Fibroblast of lung (primary cell): Measurements from ENCODE around the gene TMEM175. TPM values are rescaled to one million over a fixed set of nuclear protein-coding genes. Genes with fewer than 3 reads are reported as not detected.

Experiments used
- DNase-seq, 2 donors: peaks; one replicate each; pipeline versions ENCODE4 v3.0.0 to v3.0.0-alpha.2; 2010; ENCODE audit warnings: low read depth in 2 of 2
- H2AFZ ChIP-seq: 2 replicates; pipeline ENCODE4 v1.5.1; 2012; ENCODE audit warnings: low read length, control low read depth, inconsistent platforms
- H3K27ac ChIP-seq: 2 replicates; pipeline ENCODE4 v1.5.1; 2011; ENCODE audit warnings: low read length, control low read depth; ENCODE audit not compliant: insufficient read depth
- H3K27me3 ChIP-seq: 2 replicates; pipeline ENCODE4 v1.5.1; 2011; ENCODE audit warnings: mild to moderate bottlenecking, low read length; ENCODE audit not compliant: control insufficient read depth, insufficient read depth
- H3K36me3 ChIP-seq: 2 replicates; pipeline ENCODE4 v1.5.1; 2011; ENCODE audit warnings: low read length; ENCODE audit not compliant: control insufficient read depth, insufficient read depth
- H3K4me1 ChIP-seq: 2 replicates; pipeline ENCODE4 v1.5.1; 2011; ENCODE audit warnings: low read length; ENCODE audit not compliant: control insufficient read depth, insufficient read depth; ENCODE audit errors: extremely low read depth
- H3K4me2 ChIP-seq: 2 replicates; pipeline ENCODE4 v1.5.1; 2011; ENCODE audit warnings: low read length, control low read depth; ENCODE audit not compliant: insufficient read depth; ENCODE audit errors: extremely low read depth
- H3K4me3 ChIP-seq, 4 experiments: fragments of 200-600 bp in 1 of 4; sonication (generic) in 1 of 4; replicated peaks in 1 of 4; 2 replicates each; pipeline ENCODE4 v1.5.1; 2011 to 2016; ENCODE audit warnings: low read length in 4 of 4, low read depth in 3 of 4, mild to moderate bottlenecking in 3 of 4, control low read depth in 2 of 4, inconsistent platforms in 1 of 4, mixed read lengths in 1 of 4; ENCODE audit not compliant: insufficient read depth in 1 of 4; ENCODE audit errors: control extremely low read depth in 1 of 4
- H3K79me2 ChIP-seq: 2 replicates; pipeline ENCODE4 v1.5.1; 2012; ENCODE audit warnings: mild to moderate bottlenecking, low read length, inconsistent platforms; ENCODE audit not compliant: control insufficient read depth, insufficient read depth
- H3K9ac ChIP-seq: 2 replicates; pipeline ENCODE4 v1.5.1; 2011; ENCODE audit warnings: mild to moderate bottlenecking, low read length, control low read depth; ENCODE audit not compliant: insufficient read depth
- H3K9me3 ChIP-seq: 2 replicates; pipeline ENCODE4 v1.5.1; 2012; ENCODE audit warnings: low read depth, low read length; ENCODE audit not compliant: control insufficient read depth, insufficient read depth
- H4K20me1 ChIP-seq: 2 replicates; pipeline ENCODE4 v1.5.1; 2011; ENCODE audit warnings: low read length; ENCODE audit not compliant: control insufficient read depth, insufficient read depth; ENCODE audit errors: extremely low read depth
- EZH2 ChIP-seq: IDR thresholded peaks from 2 replicates; pipeline ENCODE4 v1.5.1; 2012; ENCODE audit warnings: low read length, control low read depth, mild to moderate bottlenecking; ENCODE audit errors: missing control alignments
- polyA plus RNA-seq, 2 donors: library from polyadenylated mRNA; depleted of rRNA in 1 of 2; stranded (reverse) in 1 of 2; unstranded in 1 of 2; fragments of >200 nt; gene quantifications; 2 replicates each; pipeline ENCODE4 v1.2.1, GENCODE V29; 2011 to 2012; ENCODE audit warnings: missing spikeins in 1 of 2
- total RNA-seq: library from RNA; depleted of rRNA; stranded (reverse); fragments of >200 nt; gene quantifications from 2 replicates; pipeline ENCODE4 v1.2.1, GENCODE V29; 2014
- TF ChIP-seq, protein P1 (sequence below), 2 donors: IDR thresholded peaks in 1 of 2; conservative IDR thresholded peaks in 1 of 2; 1 replicate in 1 of 2; 2 replicates in 1 of 2; pipeline ENCODE4 v1.5.1; 2011 to 2012; ENCODE audit warnings: low read length in 2 of 2, control low read depth in 1 of 2, inconsistent platforms in 1 of 2, low read depth in 1 of 2, mild to moderate bottlenecking in 1 of 2

TMEM175 gene
- total and polyA plus RNA-seq, 2 donors (not counting 1 experiment from before 2014, with no cell fraction given), result 16.3 to 23.9 TPM

DNA sequence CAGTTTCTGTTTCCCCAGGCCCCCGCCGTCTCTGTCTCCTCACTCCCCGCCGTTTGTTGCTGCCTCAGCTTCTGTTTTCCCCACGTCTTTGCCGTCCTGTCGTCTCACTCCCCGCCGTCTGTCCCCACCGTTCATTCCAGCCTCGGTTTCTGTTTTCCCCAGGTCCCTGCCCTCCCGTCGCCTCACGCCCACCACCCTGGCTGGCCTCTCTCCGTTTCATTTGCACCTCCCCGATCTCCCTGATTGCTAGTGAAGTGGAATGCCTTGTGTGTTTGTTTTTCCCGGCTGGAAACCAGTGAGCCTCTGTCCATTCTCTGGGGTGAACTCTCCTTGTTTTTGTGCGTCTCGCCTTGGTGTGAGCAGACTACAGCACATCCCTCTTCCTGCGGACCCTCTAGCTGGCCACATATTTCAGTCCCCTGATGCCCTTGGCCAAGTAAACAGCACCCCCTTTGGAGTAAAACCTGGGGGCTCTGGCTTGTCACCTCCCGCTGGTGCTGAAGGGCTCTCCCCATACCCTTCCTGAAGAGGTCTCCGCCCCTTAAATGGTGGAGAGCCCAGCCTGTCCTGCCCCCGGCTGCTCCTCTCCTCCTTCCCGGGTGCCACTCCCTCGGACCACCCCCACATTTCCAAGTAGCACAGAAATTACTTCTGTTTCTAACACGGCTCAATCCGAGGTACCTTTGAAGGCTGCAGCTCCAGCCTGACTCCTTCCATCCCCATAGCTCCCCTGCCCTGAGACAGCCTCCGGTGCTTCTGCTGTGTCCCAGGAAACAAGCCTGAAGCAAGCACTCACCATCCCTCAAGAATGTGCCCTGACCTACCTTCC lies 13.2 kb downstream of the TMEM175 start:
- DNase-seq, result no peak
- H2AFZ ChIP-seq, result no peak overlapping the region
- H3K27me3 ChIP-seq, result no peaks in the 10 kb centered on the region
- no peak overlapping the region for H3K4me2 ChIP-seq
- H3K4me1 ChIP-seq, result no peaks in the 10 kb centered on the region
- H3K4me3 ChIP-seq, result no peak overlapping the region
- H4K20me1 ChIP-seq, result no peaks in the 10 kb centered on the region
- no peak overlapping the region for H3K9ac ChIP-seq
- no peaks in the 10 kb centered on the region for H3K9me3 ChIP-seq
- no peaks in the 10 kb centered on the region for H3K36me3 ChIP-seq
- no peak for TF ChIP-seq EZH2
- TF ChIP-seq, protein P1, sequence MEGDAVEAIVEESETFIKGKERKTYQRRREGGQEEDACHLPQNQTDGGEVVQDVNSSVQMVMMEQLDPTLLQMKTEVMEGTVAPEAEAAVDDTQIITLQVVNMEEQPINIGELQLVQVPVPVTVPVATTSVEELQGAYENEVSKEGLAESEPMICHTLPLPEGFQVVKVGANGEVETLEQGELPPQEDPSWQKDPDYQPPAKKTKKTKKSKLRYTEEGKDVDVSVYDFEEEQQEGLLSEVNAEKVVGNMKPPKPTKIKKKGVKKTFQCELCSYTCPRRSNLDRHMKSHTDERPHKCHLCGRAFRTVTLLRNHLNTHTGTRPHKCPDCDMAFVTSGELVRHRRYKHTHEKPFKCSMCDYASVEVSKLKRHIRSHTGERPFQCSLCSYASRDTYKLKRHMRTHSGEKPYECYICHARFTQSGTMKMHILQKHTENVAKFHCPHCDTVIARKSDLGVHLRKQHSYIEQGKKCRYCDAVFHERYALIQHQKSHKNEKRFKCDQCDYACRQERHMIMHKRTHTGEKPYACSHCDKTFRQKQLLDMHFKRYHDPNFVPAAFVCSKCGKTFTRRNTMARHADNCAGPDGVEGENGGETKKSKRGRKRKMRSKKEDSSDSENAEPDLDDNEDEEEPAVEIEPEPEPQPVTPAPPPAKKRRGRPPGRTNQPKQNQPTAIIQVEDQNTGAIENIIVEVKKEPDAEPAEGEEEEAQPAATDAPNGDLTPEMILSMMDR (conservative IDR thresholded peaks at IDR 0.05 in 1 of 2, IDR thresholded peaks at IDR 0.05 in 1 of 2; ENCODE audit: low read depth in 1 of 2, low read length in 2 of 2), result no peak
- H3K27ac ChIP-seq, result no peak overlapping the region
- no peaks in the 10 kb centered on the region for H3K79me2 ChIP-seq

DNA sequence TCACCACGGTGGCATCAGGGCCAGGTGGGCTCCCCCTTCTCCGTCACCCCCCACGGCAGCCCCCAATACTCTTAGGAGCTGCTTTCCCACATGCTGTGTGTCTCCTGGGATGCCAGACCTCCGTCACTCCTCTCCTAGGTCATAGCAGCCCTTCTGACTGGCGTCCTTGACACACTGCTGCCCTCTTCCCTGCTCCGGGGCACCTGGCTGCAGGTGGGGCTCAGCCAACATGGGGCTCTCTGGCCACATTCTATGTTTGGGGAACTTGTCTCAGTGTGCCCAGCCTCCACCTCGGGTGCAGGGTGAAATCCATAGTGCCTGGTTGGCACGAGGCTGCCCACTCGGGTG lies 13.8 kb downstream of the TMEM175 start:
- H3K4me1 ChIP-seq, result no peaks in the 10 kb centered on the region
- DNase-seq, result no peak
- TF ChIP-seq, protein P1 (conservative IDR thresholded peaks at IDR 0.05 in 1 of 2, IDR thresholded peaks at IDR 0.05 in 1 of 2; ENCODE audit: low read depth in 1 of 2, low read length in 2 of 2), result no peak
- TF ChIP-seq EZH2, result no peak
- H3K36me3 ChIP-seq, result no peaks in the 10 kb centered on the region
- H3K4me2 ChIP-seq, result no peak overlapping the region
- H3K9ac ChIP-seq, result no peak overlapping the region
- no peaks in the 10 kb centered on the region for H3K79me2 ChIP-seq
- no peak overlapping the region for H3K27ac ChIP-seq
- H3K27me3 ChIP-seq, result no peaks in the 10 kb centered on the region
- H2AFZ ChIP-seq, result no peak overlapping the region
- H4K20me1 ChIP-seq, result no peaks in the 10 kb centered on the region
- no peak overlapping the region for H3K4me3 ChIP-seq
- H3K9me3 ChIP-seq, result no peaks in the 10 kb centered on the region

DNA sequence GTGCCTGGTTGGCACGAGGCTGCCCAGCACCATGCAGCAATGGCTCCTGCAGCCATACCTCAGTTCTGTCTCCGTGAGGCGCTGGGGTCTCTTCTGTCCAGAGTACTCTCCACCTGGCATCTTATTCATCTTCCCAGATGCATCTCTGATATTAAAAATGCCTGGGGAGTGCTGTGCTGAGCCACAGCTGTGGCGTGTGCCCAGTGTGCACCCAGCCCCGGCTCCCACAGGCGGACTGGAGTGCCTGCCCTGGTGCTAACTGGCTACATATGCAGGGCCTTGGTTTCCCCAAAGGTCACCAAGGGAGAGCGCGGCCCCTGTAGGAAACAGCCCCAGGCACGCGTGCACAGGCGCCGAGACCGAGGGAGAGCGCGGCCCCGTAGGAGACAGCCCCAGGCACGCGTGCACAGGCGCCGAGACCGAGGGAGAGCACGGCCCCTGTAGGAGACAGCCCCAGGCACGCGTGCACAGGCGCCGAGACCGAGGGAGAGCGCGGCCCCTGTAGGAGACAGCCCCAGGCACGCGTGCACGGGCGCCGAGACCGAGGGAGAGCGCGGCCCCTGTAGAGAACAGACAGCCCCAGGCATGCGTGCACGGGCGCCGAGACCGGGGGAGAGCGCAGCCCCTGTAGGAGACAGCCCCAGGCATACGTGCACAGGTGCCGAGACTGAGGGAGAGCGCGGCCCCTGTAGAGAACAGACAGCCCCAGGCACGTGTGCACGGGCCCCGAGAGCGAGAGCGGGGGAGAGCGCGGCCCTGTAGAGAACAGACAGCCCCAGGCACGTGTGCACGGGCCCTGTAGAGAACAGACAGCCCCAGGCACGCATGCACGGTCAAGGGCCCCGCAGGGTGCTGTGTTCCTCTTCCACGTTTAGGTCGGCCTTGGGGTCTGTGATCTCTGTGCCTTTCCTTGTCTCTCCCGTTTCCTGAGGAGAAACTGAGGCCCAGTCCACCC lies 14.5 kb downstream of the TMEM175 start:
- Histone ChIP-seq H3K36me3 (no peaks in the 10 kb centered on the region), H3K9me3 (no peaks in the 10 kb centered on the region), H2AFZ (no peak overlapping the region), H3K9ac (no peak overlapping the region), H3K79me2 (no peaks in the 10 kb centered on the region), H3K4me3 (no peak overlapping the region), H4K20me1 (no peaks in the 10 kb centered on the region), H3K4me2 (no peak overlapping the region), H3K27me3 (no peaks in the 10 kb centered on the region), H3K27ac (no peak overlapping the region), H3K4me1 (no peaks in the 10 kb centered on the region)
- TF ChIP-seq, protein P1 (conservative IDR thresholded peaks at IDR 0.05 in 1 of 2, IDR thresholded peaks at IDR 0.05 in 1 of 2; ENCODE audit: low read depth in 1 of 2, low read length in 2 of 2), result no peak
- no peak for TF ChIP-seq EZH2
- no peak for DNase-seq
